ENCODE data around the gene CUL2. TPM values are rescaled to one million over a fixed set of nuclear protein-coding genes. Genes with fewer than 3 reads are reported as not detected.

CUL2 gene
- total RNA-seq (2012; rRNA removed) (36.6 and 46.7 TPM in 2 replicates), polyA plus RNA-seq (2012; rRNA removed) (14.2 and 18.9 TPM in 2 replicates), Bru-seq, nascent RNA (percentile 86 among the genes with signal in this experiment), BruChase-seq, experiment 1, labeled RNA remaining after a 6-hour chase (percentile 86 among the genes with signal in this experiment), BruChase-seq, experiment 2, labeled RNA remaining after a 2-hour chase (percentile 80 among the genes with signal in this experiment)
- polyA plus RNA-seq (2012; cell fraction: cytosol; rRNA removed) = 4.8 and 7.3 TPM in 2 replicates
- polyA plus RNA-seq (2012; cell fraction: nucleus; rRNA removed; ENCODE audit: low replicate concordance) = 3.1 and 15.3 TPM in 2 replicates
- long read RNA-seq, full-length matches to known transcripts = 50 of 77 reads
- long read RNA-seq, partial matches to known transcripts = 12 of 77 reads
- long read RNA-seq, other reads (novel, unspliced or antisense) = 15 of 77 reads

GRCh38 chr10:35090162-35090954 is at the start of gene CUL2:
TSS of gene CUL2 (minus strand) at chr10:35090341. CDS start at chr10:35071317, 19,024 bp downstream.
- H3K18ac ChIP-seq (ENCODE audit: low read depth, low read length) = peak within 1 kb of the TSS; percentile 91
- peak within 1 kb of the TSS; percentile 73 to 100 for H4K8ac ChIP-seq (ENCODE audit: low read depth in 2 of 2, low read length in 2 of 2)
- peak within 1 kb of the TSS; percentile 88 for H3K4me3 ChIP-seq (ENCODE audit: insufficient read depth, low read depth, low read length)
- peak within 1 kb of the TSS; percentile 29 for H2AK5ac ChIP-seq (ENCODE audit: low read depth, low read length)
- peak within 1 kb of the TSS; percentile 96 for H2AK9ac ChIP-seq (replicated peaks; ENCODE audit: low read depth, low read length, poor library complexity)
- peak within 1 kb of the TSS; percentile 98 for H3K27ac ChIP-seq (ENCODE audit: insufficient read depth, low read length)
- peak within 1 kb of the TSS; percentile 87 for H2BK120ac ChIP-seq (ENCODE audit: low read depth, low read length)
- peak within 1 kb of the TSS; percentile 93 for H2BK5ac ChIP-seq (ENCODE audit: low read depth, low read length, poor library complexity, severe bottlenecking)
- H3K4ac ChIP-seq (ENCODE audit: low read depth, low read length) = peak within 1 kb of the TSS; percentile 93
- TF ChIP-seq BHLHE40 (IDR thresholded peaks at IDR 0.05; ENCODE audit: low read depth, low read length) (peak; percentile 94), ELK1 (IDR thresholded peaks at IDR 0.05; ENCODE audit: borderline replicate concordance, low read depth, low read length) (no peak), CHD1 (IDR thresholded peaks at IDR 0.05; ENCODE audit: low read depth, low read length) (no peak; the same call in 1 of the 2 replicates), MAFK (IDR thresholded peaks at IDR 0.05; ENCODE audit: low read depth, low read length) (no peak), RFX5 (IDR thresholded peaks at IDR 0.05; ENCODE audit: low read depth, low read length) (no peak), CEBPB (IDR thresholded peaks at IDR 0.05; ENCODE audit: low read depth, low read length) (peak; percentile 99), FOS (IDR thresholded peaks at IDR 0.05; ENCODE audit: low read depth, low read length) (no peak), MXI1 (IDR thresholded peaks at IDR 0.05; ENCODE audit: borderline replicate concordance, low read depth, low read length) (peak; percentile 29; the same call in 1 of the 2 replicates), RAD21 (IDR thresholded peaks at IDR 0.05; ENCODE audit: low read length) (no peak), MAZ (IDR thresholded peaks at IDR 0.05; ENCODE audit: borderline replicate concordance, low read depth, low read length) (peak; percentile 41; the same call in 1 of the 2 replicates), POLR2A (IDR thresholded peaks at IDR 0.05; ENCODE audit: low read depth, low read length) (no peak), RCOR1 (IDR thresholded peaks at IDR 0.05; ENCODE audit: insufficient replicate concordance, low read length) (no peak)
- ATAC-seq (ENCODE audit: low read depth) (peak; percentile 98), DNase-seq (peak; percentile 96)
- H3K36me3 ChIP-seq (ENCODE audit: control insufficient read depth, insufficient read depth, low read length) = no peaks in the 10 kb centered on the region
- H4K5ac ChIP-seq (ENCODE audit: low read depth, low read length) = peak within 1 kb of the TSS; percentile 100
- peak within 1 kb of the TSS; percentile 81; the same call in 1 of the 2 replicates for H2BK20ac ChIP-seq (ENCODE audit: low read depth, low read length)
- H3K4me2 ChIP-seq (ENCODE audit: low read depth, low read length) = peak within 1 kb of the TSS; percentile 100
- no peaks in the 10 kb centered on the region for H3K27me3 ChIP-seq (ENCODE audit: control insufficient read depth, insufficient read depth, low read length)
- H3K14ac ChIP-seq (replicated peaks; ENCODE audit: low read depth, low read length) = peak within 1 kb of the TSS; percentile 99
- H4K20me1 ChIP-seq (ENCODE audit: insufficient read depth, low read length) = peaks cover 6% of the 10 kb centered on the region
- peak within 1 kb of the TSS; percentile 91 for H3K23ac ChIP-seq (ENCODE audit: low read depth, low read length)
- ChIA-PET CTCF (no interaction called here), POLR2A (ENCODE audit: unreplicated experiment) (interaction anchor here (0.5 to 1.1 kb wide), 2 partner anchors 9 to 52 kb away, joined by 3 to 5 read pairs; no protein-coding TSS in a partner anchor)
- peaks cover 5% of the 10 kb centered on the region; the same call in 1 of the 2 replicates for H3K9me3 ChIP-seq (ENCODE audit: control insufficient read depth, insufficient read depth, low read length)
- H3K4me1 ChIP-seq (ENCODE audit: control insufficient read depth, insufficient read depth, low read length) = no peaks in the 10 kb centered on the region
- dilution Hi-C loops (cut with HindIII; ENCODE audit: low sequenced_read_pairs, unreplicated experiment) (no loop called here), in situ Hi-C loops (cut with MboI; ENCODE audit: low sequenced_read_pairs) (no loop called here), intact Hi-C loops (cut with micrococcal nuclease) (no loop called here)
- H4K91ac ChIP-seq (ENCODE audit: insufficient read depth, low read depth, low read length) = peak within 1 kb of the TSS; percentile 86
- no CpG with 5 or more reads among the region's 59 CpGs for WGBS, 2 experiments (ENCODE audit: extremely low coverage in 2 of 2, insufficient read length in 1 of 2)
- H2AFZ ChIP-seq (replicated peaks; ENCODE audit: low read length, poor library complexity) = peak within 1 kb of the TSS; percentile 97
- H3K9ac ChIP-seq (ENCODE audit: low read depth, low read length) = peak within 1 kb of the TSS; percentile 95
- peaks cover 13 to 30% of the 10 kb centered on the region in 2 experiments; a peak in 3 of 4 replicates for H3K79me1 ChIP-seq (ENCODE audit: low read depth in 1 of 2, low read length in 2 of 2)
- H2BK15ac ChIP-seq (ENCODE audit: low read depth, low read length) = peak within 1 kb of the TSS; percentile 47; the same call in 1 of the 3 replicates
- H3K56ac ChIP-seq (ENCODE audit: extremely low read depth, insufficient read depth, low read length) = peak within 1 kb of the TSS; percentile 82
- no TSS peak for BruUV-seq (replicated peaks)
- 0 out of 2 replicates have a peak, but pooled peaks cover 2% of the 10 kb centered on the region for H3K9me1 ChIP-seq (ENCODE audit: insufficient read depth, low read length)

All from IMR-90 (cell line).